Hippocampal formation (tissue), 2 donors: Measurements from ENCODE around the gene REXO4.
"Not testable (repeated sequence)": the region's sequence is repeated elsewhere in the genome, so short reads cannot be mapped to it uniquely, and the experiment has no call there.

ENCODE experiments used
- DNase-seq, 2 donors: peaks; one replicate each; lab custom pipeline; 2025; lab: John Stamatoyannopoulos, UW

REXO4 gene

DNA sequence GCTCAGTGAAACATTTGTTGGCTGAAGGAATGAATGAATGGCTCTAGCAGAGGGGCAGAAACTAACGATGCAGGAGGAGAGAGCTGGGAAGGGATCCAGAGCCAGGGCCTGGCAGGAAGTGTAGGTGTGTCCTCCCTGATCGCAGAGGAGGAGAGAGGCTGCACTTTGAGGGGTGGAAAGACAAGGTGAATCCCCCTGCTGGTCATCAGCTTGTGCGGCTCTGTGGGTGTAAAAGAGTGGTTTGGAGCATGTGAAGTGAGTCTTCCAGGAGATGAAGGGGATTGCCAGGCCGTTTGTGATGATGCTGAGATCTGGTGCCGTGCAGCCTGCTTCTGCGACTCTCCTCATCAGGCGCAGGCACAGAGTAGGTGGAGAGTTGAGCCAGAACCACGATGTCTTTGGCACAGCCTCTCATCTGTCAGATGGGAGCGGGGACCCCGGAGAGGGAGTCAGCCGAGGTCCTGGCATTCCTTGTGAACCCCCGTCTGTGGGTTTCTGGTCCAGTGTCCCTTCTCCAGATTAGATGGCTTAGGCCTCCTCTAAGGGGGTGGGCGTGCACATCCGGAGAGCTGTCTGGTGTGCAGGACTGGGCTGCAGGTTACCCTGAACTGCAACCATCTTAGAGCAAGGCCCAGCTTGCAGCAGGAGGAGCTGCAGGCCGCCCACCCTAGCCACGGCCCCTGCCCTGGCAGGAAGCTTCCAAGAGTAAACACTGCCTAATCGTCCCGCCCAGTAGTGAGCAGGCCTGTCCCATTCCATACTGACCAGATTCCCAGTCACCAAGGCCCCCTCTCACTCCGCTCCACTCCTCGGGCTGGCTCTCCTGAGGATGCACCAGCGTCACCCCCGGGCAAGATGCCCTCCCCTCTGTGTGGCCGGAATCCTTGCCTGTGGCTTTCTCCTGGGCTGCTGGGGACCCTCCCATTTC lies 4.1 kb upstream of the REXO4 start, which contains the start of gene ADAMTS13:
TSS of gene ADAMTS13 (plus strand) at position 753 of the 928 bp plus-strand sequence. CDS start at position 830, 77 bp downstream.
- no peak for DNase-seq

GRCh38 chr9:133420392-133420827 lies 2.6 kb upstream of the REXO4 start:
- no peak for DNase-seq

DNA sequence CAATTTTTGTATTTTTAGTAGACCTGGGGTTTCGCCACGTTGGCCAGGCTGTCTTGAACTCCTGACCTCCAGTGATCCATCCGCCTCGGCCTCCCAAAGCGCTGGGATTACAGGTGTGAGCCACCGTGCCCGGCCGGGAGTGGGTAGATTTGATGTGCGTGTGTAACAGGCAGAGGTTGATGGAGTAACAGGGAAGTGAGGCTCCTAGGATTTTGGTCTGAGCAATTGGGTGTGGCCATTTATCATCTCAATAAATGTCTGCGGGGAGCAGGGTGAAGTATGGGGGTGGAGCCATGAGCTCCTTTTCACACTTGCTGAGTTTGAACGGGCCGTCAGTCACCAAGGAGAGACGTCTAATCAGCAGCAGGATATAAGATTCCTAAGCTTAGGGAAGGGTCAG lies 1.2 kb upstream of the REXO4 start:
- DNase-seq: no peak

GRCh38 chr9:133415170-133415569 lies 2.6 kb downstream of the REXO4 start:
- DNase-seq: no peak

DNA sequence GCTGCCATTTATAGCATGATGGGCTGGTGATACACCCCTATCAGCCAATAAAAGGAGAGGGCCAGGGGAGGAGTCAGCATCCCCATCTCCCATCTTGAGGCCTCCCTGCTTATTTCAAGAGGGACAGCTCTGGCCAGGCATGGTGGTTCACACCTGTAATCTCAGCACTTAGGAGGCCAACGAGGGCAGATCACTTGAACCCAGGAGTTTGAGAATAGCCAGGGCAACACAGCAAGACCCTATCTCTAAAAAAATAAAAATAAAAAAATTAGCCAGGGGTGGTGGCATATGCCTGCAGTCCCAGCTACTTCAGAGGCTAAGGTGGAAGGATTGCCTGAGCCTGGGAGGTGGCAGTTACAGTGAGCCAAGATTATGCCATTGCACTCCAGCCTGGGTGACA lies 9.8 kb downstream of the REXO4 start:
- DNase-seq: no peak

DNA sequence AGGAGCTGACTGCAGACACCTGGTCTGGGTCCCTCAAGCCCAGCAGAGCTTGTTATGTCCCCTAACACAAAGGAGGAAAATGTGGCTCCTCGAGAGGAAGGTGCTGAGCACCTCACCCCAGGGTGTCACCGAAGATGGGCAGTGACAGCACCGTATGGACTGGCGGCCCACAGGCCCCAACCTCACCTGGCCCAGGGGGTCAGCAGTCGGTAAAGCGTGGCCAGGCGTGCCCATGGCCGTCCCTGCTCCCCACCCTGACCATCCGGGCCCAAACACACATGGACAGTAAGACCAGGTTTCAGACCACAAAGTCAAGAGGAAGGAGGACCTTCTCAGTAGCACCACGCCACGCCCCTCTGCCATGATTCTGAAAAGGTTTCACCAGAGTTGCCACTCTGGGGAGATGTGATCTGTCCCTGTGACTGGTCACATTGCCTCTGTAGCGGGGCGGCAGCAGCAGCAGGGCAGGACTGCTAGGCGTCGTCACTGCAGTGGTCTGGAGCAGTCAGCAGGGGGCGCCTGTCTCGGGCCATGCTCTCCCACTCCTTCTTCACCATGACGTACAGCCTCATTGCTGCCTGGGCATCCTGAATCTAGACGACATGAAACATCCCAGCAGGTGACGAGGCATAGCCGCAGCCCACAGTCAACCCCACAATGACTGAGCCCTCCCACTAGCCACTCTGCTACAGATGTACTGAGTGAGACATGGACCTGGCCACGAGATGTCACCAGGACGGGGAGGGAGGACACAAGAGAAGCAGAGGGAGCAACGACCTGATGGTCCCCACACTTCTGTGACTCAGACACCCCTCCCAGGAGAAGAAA lies 11.1 kb downstream of the REXO4 start:
- DNase-seq: peak; percentile 23 to 64

DNA sequence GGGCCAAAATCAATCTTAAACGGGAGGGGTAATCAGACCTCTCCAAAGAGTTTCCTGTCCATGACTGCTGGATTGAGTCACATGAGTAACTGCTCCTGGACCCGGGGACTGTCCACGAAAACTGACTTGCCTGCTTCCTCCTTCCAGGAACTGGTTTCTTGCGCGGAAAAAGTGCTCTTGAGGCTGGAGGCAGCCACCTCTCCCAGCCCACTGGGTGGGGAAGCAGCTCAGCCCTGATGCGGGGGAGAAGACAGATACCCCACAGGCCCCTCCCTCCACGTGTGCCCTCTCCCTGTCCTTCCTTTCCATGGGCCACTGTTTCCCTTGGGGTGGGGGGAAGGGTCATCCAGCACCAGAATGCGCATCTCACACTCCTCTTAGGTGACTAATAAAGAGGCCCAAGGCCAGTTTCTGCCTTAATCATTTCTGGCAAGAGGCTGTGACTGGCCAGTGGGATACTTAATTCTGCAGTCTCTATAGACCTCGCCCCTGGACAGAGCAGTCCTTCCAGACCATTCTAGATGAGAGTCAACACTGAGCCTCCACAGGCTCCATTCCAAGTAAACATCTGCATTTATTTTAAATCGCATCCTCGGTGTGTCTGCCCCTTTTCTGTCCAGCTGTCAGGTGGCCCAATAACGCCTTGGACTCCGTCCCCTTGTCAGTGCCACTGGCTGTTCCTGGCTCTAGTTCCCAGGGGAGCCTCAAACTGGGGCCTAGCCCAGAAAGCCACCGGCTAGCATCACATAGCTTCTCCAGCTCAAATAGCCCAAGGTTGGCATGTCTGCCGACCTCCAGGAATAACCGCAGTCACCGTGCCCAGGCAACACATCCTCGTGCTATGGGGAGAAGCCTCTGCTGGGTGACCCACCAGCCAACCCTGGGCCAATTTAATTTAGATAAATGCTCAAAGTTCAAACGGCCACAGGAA lies 12.0 kb downstream of the REXO4 start:
- DNase-seq: no peak

DNA sequence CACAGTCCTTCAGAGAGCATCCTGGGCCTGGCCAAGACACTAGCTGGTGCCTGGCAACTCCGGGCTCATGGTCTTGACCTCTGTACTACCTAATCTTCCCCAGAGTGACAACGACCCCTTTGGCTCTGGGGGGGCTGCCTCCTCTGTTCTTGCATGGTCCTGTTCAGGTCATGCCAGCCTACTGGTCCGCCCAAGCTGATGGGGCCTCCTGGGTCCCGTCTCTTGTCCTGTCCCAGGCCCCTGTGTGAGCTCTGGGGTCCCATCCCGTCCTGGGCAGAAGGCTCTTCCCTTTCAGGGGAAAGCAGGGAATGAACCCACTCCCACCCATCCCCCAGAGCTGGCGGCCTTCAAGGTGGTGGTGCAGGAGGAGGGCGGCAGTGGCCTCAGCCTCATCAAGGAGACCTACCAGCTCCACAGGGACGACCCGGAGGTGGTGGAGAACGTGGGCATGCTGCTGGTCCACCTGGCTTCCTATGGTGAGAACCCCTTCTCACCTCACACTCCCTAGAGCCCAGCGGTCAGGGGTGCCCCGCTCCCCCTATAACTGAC lies 13.3 kb downstream of the REXO4 start:
- no peak for DNase-seq

DNA sequence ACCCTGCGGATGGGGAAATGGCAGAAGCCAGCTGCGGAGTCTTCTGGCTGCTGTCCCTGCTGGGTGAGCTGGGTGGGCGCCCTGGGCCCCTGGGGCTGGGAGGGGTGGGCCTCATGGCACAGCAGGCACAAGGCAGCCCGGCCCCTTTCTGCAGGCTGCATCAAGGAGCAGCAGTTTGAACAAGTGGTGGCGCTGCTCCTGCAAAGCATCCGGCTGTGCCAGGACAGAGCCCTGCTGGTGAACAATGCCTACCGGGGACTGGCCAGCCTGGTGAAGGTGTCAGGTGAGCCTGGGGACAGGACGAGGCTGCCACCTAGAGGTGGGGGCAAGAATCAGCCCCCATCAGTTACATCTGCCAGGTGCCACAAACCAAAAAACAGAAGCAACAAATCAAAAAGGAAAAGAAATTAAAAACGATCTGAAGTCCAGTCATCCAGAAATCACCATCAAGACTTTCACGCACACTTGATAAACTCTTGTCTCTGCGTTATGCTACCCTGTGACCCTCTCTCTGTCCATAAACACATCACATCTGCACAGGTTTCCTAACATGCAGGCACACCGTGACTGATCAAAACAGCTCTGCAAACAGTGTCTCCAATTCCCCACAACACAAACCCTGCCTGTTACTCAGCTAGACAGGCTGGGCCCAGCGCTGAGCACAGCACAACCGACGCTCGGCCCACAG lies 13.9 kb downstream of the REXO4 start:
- DNase-seq: no peak

DNA sequence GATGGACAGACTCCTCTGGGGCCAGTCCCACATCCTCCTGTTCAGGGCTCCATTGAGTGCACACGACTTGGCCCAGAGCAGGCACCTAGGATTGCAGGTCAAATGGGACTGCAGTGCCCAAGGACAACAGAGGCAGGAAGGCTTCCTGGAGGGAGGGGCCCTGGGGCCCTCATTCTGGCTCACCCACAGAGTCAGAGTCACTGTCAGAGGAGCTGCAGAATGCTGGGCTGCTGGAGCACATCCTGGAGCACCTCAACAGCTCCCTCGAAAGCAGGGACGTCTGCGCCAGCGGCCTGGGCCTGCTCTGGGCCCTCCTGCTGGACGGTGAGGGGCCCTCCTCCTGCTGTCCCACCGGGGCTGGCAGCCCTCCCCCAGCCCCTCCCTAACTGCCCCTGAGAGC lies 15.1 kb downstream of the REXO4 start:
- no peak for DNase-seq

DNA sequence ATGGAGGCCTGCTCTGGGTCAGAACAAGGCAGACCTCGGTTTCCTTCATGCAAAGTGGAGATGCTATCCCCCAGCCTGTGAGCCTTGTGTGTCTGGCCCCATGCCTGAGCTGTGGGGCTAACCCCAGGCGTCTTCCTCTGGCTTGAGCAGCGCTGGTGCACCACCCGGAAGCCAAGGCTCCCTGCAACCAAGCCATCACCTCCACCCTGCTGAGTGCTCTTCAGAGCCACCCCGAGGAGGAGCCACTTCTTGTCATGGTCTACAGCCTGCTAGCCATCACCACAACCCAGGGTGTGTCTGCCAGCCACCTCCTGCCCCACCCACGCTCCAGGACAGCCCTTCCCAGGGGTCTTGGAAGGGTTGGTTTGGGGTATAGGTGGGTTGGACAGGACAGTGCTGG lies 16.2 kb downstream of the REXO4 start:
- DNase-seq: no peak

DNA sequence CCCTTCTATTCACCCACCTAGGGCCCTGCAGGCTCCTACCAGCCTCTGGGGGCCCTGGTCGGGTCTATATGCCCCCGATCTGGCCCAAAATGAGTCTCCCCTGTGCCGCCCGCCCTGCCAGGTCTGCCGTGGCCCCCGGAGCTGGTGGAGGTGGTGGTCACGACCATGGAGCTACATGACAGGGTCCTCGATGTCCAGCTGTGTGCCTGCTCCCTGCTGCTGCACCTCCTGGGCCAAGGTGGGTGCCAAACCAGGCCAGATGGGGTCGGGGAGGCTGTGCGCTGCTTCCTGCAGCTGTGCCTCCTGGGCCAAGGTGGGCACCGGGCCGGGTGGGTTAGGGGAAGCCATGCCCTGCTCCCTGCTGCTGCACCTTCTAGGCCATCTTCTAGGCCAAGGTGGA lies 17.5 kb downstream of the REXO4 start:
- no peak for DNase-seq

GRCh38 chr9:133397895-133398294 lies 19.9 kb downstream of the REXO4 start:
- no peak for DNase-seq

GRCh38 chr9:133397370-133397769 lies 20.4 kb downstream of the REXO4 start:
- DNase-seq: no peak

- DNase-seq: no peak
These were observed 20.9 kb downstream of the REXO4 start for GRCh38 chr9:133396952-133397351.

DNA sequence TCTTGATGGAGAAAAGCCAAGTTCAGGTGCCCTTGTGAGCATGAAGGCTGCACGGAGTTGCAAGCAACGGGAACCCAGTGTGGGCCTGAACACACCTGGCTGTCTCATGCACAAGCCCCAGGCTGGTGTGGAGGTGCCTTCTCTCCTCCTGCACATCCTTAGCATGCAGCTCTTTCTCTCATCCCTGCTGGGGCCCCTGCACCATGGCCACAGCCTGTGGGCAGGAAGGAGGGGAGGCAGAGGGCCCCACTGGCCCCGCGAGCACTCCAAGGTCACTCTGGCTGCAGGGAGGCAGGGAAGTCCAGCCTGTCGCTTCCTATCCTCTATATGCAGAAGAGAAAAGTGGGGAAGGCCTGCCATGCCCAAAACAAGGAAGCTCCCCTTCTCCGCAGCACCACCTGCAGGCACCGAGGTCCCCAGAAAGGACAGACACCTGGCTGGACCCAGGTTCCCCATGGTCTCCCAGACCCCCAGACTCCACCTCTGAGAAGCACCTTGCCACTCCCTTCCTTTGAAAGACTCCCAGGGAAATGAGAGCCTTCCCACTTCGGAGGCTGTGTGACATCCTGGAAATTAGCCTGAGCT lies 23.0 kb downstream of the REXO4 start:
- DNase-seq: no peak

DNA sequence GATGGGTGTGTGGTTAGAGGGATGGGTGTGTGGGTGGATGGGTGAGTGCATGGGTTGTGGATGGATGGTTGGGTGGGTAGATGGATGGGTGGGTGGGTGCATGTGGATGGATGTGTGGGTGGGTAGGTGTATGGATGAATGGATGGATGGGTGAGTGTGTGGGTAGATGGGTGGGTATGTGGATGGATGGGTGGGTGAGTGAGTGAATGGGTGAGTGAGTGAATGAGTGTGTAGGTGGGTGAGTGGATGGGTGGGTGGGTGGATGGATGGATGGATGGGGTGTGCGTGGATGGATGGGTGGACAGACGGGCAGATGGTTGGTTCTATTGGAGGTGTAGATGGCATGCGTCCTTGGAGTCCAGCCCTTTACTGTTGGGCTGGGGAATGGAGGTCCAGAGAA lies 24.4 kb downstream of the REXO4 start:
- no peak for DNase-seq

- not testable (repeated sequence) for DNase-seq
These were observed 25.5 kb downstream of the REXO4 start for GRCh38 chr9:133392308-133392707.

- DNase-seq: not testable (repeated sequence)
These were observed 26.4 kb downstream of the REXO4 start for GRCh38 chr9:133391449-133391848.

DNA sequence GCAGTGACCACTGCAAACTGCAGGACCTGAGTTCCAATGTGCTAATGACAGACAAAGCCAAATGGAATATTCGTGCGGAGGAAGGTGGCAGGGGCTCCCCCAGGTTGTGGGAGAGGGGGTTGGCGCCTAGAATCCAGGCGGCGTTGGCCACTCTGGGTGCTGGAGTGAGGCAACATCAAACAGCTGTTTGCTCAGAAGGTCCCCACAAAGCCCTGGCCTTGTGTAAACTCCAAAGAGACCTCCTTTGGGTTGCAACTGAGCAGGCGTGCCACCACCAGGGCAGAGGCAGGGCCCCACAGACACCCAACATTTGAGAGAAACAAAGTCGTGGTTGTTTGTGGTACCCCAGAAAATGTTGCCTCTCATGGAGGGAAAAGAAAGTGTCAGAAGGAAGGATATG lies 27.1 kb downstream of the REXO4 start:
- DNase-seq: no peak
